KMS-11 (cell line): ENCODE data around the gene CCNE1.

ENCODE experiments used
- H2AFZ ChIP-seq: fragments of 200-600 bp; sonication (generic); 2 replicates; pipeline ENCODE4 v1.6.1; 2016; ENCODE audit warnings: antibody characterized with exemption, mixed run types, low read depth
- H3K27ac ChIP-seq: fragments of 200-600 bp; sonication (generic); 2 replicates; pipeline ENCODE4 v1.6.1; 2016; ENCODE audit warnings: mild to moderate bottlenecking, mixed run types
- H3K27me3 ChIP-seq: fragments of 200-600 bp; sonication (generic); 2 replicates; pipeline ENCODE4 v1.6.1; 2017; ENCODE audit warnings: mild to moderate bottlenecking, low read depth, mixed run types, moderate library complexity; ENCODE audit not compliant: insufficient read depth
- H3K36me3 ChIP-seq: fragments of 200-600 bp; sonication (generic); 2 replicates; pipeline ENCODE4 v1.6.1; 2017; ENCODE audit warnings: mild to moderate bottlenecking, mixed run types; ENCODE audit not compliant: insufficient read depth
- H3K4me1 ChIP-seq: fragments of 200-600 bp; sonication (generic); 2 replicates; pipeline ENCODE4 v1.6.1; 2016; ENCODE audit warnings: mild to moderate bottlenecking, low read depth, mixed run types; ENCODE audit not compliant: poor library complexity, severe bottlenecking
- H3K4me2 ChIP-seq: fragments of 200-600 bp; sonication (generic); 2 replicates; pipeline ENCODE4 v1.7.0; 2016; ENCODE audit warnings: mild to moderate bottlenecking, mixed run types
- H3K4me3 ChIP-seq: fragments of 200-600 bp; sonication (generic); IDR thresholded peaks from 2 replicates; pipeline ENCODE4 v1.6.1; 2017; ENCODE audit warnings: low read depth, low read length, mixed read lengths; ENCODE audit not compliant: insufficient read depth
- H3K79me2 ChIP-seq: fragments of 200-600 bp; sonication (generic); 2 replicates; pipeline ENCODE4 v1.6.1; 2016; ENCODE audit warnings: low read depth, mixed run types; ENCODE audit not compliant: insufficient read depth
- H3K9ac ChIP-seq: fragments of 200-600 bp; sonication (generic); 2 replicates; pipeline ENCODE4 v1.6.1; 2016; ENCODE audit warnings: mild to moderate bottlenecking, mixed run types
- H4K20me1 ChIP-seq: fragments of 200-600 bp; sonication (generic); 2 replicates; pipeline ENCODE4 v1.6.1; 2016; ENCODE audit warnings: mild to moderate bottlenecking, mixed run types; ENCODE audit not compliant: insufficient read depth
- CTCF ChIP-seq: fragments of 200-600 bp; sonication (generic); conservative IDR thresholded peaks from 2 replicates; pipeline ENCODE4 v1.6.1; 2017; ENCODE audit warnings: low read depth, mild to moderate bottlenecking, antibody characterized with exemption, low read length, moderate library complexity, mixed read lengths

CCNE1 gene

GRCh38 chr19:29811125-29812079 lies at the start of gene CCNE1:
Gene CCNE1 (plus strand): TSS chr19:29811991. CDS start chr19:29812556, 565 bp downstream.
- Histone ChIP-seq H3K4me3 (no peak within 1 kb of the TSS), H3K9ac (peak within 1 kb of the TSS; percentile 83), H3K4me1 (no peaks in the 10 kb centered on the region), H3K4me2 (peak within 1 kb of the TSS; percentile 64), H4K20me1 (no peaks in the 10 kb centered on the region), H3K27ac (peak within 1 kb of the TSS; percentile 46), H2AFZ (peak within 1 kb of the TSS; percentile 58), H3K27me3 (no peaks in the 10 kb centered on the region), H3K36me3 (no peaks in the 10 kb centered on the region), H3K79me2 (no peaks in the 10 kb centered on the region)
- TF ChIP-seq CTCF, result no peak

GRCh38 chr19:29763196-29763595 lies 48.6 kb upstream of the CCNE1 start:
- Histone ChIP-seq H3K79me2 (no peaks in the 10 kb centered on the region), H3K4me1 (no peaks in the 10 kb centered on the region), H3K36me3 (no peaks in the 10 kb centered on the region), H3K4me3 (no peak overlapping the region), H3K27me3 (no peaks in the 10 kb centered on the region), H3K27ac (no peak overlapping the region), H2AFZ (no peak overlapping the region), H4K20me1 (no peaks in the 10 kb centered on the region), H3K9ac (no peak overlapping the region), H3K4me2 (no peak overlapping the region)
- TF ChIP-seq CTCF, result no peak

GRCh38 chr19:29764361-29764760 lies 47.4 kb upstream of the CCNE1 start:
- no peak overlapping the region for H3K4me3 ChIP-seq
- no peaks in the 10 kb centered on the region for H3K4me1 ChIP-seq
- no peaks in the 10 kb centered on the region for H4K20me1 ChIP-seq
- H2AFZ ChIP-seq, result no peak overlapping the region
- no peak overlapping the region for H3K4me2 ChIP-seq
- no peaks in the 10 kb centered on the region for H3K36me3 ChIP-seq
- TF ChIP-seq CTCF, result no peak
- H3K9ac ChIP-seq, result no peak overlapping the region
- H3K27me3 ChIP-seq, result no peaks in the 10 kb centered on the region
- H3K79me2 ChIP-seq, result no peaks in the 10 kb centered on the region
- no peak overlapping the region for H3K27ac ChIP-seq

- Histone ChIP-seq H3K4me2 (no peak overlapping the region), H3K4me3 (no peak overlapping the region), H3K27ac (no peak overlapping the region), H2AFZ (no peak overlapping the region; the same call in 1 of the 2 replicates), H4K20me1 (no peaks in the 10 kb centered on the region), H3K36me3 (no peaks in the 10 kb centered on the region), H3K27me3 (no peaks in the 10 kb centered on the region), H3K9ac (no peak overlapping the region), H3K79me2 (no peaks in the 10 kb centered on the region), H3K4me1 (no peaks in the 10 kb centered on the region)
- TF ChIP-seq CTCF, result no peak
Observed at GRCh38 chr19:29766100-29766499, 45.7 kb upstream of the CCNE1 start.
